ENCODE results near the gene LRP10.
A peak's percentile ranks its signal among the peaks of the same experiment; 100 is the strongest.

Gene LRP10

DNA sequence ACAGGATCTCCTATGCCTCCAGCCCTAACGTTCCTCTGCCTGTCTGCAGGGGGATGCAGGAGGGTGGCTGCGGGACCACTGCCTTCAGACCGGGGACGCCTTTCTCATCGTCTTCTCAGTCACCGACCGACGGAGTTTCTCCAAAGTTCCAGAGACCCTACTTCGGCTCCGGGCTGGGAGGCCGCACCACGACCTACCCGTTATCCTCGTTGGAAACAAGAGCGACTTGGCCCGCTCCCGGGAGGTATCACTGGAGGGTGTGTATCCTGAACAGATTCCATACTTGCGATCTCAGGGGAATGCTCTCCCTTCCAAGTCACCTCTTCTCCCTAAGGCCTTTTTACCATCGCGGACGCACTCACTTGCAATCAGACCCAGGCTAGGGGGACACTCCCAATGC lies 14.4 kb downstream of the LRP10 start:
- H4K20me1 ChIP-seq (ENCODE audit: low read depth, low read length): no peaks in the 10 kb centered on the region
- no peak overlapping the region for H3K27ac ChIP-seq (ENCODE audit: low read depth, low read length)
- peaks cover 24% of the 10 kb centered on the region for H3F3A ChIP-seq (ENCODE audit: insufficient read depth)
- TF ChIP-seq, protein P1, sequence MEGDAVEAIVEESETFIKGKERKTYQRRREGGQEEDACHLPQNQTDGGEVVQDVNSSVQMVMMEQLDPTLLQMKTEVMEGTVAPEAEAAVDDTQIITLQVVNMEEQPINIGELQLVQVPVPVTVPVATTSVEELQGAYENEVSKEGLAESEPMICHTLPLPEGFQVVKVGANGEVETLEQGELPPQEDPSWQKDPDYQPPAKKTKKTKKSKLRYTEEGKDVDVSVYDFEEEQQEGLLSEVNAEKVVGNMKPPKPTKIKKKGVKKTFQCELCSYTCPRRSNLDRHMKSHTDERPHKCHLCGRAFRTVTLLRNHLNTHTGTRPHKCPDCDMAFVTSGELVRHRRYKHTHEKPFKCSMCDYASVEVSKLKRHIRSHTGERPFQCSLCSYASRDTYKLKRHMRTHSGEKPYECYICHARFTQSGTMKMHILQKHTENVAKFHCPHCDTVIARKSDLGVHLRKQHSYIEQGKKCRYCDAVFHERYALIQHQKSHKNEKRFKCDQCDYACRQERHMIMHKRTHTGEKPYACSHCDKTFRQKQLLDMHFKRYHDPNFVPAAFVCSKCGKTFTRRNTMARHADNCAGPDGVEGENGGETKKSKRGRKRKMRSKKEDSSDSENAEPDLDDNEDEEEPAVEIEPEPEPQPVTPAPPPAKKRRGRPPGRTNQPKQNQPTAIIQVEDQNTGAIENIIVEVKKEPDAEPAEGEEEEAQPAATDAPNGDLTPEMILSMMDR (IDR thresholded peaks at IDR 0.05; ENCODE audit: insufficient read depth, low read length, poor library complexity, severe bottlenecking): no peak
- TF ChIP-seq EZH2phosphoT487 (conservative IDR thresholded peaks at IDR 0.05; ENCODE audit: low read length): no peak
- H3K36me3 ChIP-seq (ENCODE audit: low read length): no peaks in the 10 kb centered on the region
- H3K79me2 ChIP-seq (ENCODE audit: insufficient read depth, low read length): no peaks in the 10 kb centered on the region
- H3K9me2 ChIP-seq (replicated peaks; ENCODE audit: insufficient read depth, low read length): no peaks in the 10 kb centered on the region
- 0 out of 2 replicates have a peak overlapping the region, but pooled peaks have one; percentile 50 for H3K9ac ChIP-seq (ENCODE audit: low read length)
- no peak overlapping the region for H2AFZ ChIP-seq (ENCODE audit: low read depth, low read length, severe bottlenecking)
- no peaks in the 10 kb centered on the region for H3K27me3 ChIP-seq (ENCODE audit: low read length)
- peak overlapping the region; percentile 78 for H3K4me2 ChIP-seq (ENCODE audit: low read depth, low read length, poor library complexity, severe bottlenecking)
- H3K9me3 ChIP-seq (ENCODE audit: insufficient read depth, low read length): no peaks in the 10 kb centered on the region
- no peak overlapping the region for H3K4me3 ChIP-seq (ENCODE audit: insufficient read depth, low read length, poor library complexity, severe bottlenecking)

DNA sequence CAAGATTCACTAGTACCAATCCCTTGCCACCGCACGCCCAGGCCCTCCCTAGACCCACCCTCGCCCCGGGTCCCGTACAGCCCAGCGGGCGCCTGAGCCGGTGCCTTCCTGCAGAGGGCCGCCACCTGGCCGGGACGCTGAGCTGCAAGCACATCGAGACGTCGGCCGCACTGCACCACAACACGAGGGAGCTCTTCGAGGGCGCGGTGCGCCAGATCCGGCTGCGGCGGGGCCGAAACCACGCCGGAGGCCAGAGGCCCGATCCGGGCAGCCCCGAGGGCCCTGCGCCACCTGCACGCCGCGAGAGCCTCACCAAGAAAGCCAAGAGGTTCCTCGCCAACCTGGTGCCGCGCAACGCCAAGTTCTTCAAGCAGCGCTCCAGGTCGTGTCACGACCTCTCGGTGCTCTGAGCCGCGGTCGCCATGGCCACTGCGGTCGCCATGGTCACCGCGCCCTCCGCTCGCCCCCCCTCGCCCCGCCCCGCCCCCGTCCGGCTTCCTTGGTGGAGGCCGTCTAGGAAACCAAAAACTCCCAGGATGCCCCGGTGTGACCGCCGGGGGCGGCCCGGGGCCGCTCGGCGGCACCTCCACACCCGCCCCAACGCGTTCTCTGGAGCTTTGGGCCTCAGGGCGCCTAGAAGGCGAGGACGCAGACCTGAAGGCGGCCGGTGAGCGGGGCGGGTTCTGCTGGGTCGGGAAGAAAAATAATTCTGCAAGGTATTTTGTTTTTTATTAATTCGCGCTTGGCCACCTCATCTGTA lies 15.1 kb downstream of the LRP10 start:
- peak overlapping the region; percentile 52 for H3K4me3 ChIP-seq (ENCODE audit: insufficient read depth, low read length, poor library complexity, severe bottlenecking)

DNA sequence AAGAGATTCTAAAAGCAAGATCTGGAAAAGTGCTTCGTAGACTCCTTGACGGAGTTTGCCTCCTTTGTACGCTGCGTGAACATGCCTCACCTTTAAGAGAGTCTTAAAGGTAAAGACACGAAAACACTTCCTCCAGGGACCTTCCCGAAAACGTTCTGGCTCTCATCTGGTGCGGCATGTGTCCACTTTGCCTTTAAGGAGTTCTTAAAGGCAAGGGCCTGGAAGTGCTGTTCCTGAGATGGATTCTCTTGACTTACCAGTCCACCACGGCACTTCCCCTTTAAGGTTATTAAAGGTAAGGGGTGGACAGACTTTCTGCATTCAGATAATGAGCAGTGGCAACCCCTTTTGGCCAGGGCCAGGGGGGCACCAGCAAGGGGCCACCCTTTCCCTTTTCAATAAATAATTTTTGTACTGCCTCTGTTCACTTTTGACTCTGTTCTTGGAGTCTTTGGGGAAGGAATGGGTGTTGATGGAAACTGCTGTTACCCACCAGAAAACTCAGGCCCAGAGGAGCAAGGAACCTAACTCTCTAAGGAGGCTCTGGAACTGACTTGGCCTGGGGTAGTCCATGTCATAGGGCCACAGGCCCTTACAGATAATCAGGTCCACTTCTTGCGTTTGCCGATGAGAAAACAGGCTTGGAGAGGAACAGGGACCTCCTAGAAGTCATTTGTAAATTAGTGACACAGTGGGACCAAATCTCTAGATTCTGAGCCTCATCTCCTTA lies 15.9 kb downstream of the LRP10 start:
- H4K20me1 ChIP-seq (ENCODE audit: low read depth, low read length): no peaks in the 10 kb centered on the region
- H3K27ac ChIP-seq (ENCODE audit: low read depth, low read length): peak overlapping the region; percentile 86
- no peaks in the 10 kb centered on the region for H3K9me3 ChIP-seq (ENCODE audit: insufficient read depth, low read length)
- H3K9ac ChIP-seq (ENCODE audit: low read length): peak overlapping the region; percentile 50
- H3K9me2 ChIP-seq (replicated peaks; ENCODE audit: insufficient read depth, low read length): no peaks in the 10 kb centered on the region
- peaks cover 24% of the 10 kb centered on the region for H3F3A ChIP-seq (ENCODE audit: insufficient read depth)
- no peaks in the 10 kb centered on the region for H3K79me2 ChIP-seq (ENCODE audit: insufficient read depth, low read length)
- no peak for TF ChIP-seq EZH2phosphoT487 (conservative IDR thresholded peaks at IDR 0.05; ENCODE audit: low read length)
- TF ChIP-seq, protein P1 (IDR thresholded peaks at IDR 0.05; ENCODE audit: insufficient read depth, low read length, poor library complexity, severe bottlenecking): no peak
- H3K4me2 ChIP-seq (ENCODE audit: low read depth, low read length, poor library complexity, severe bottlenecking): peak overlapping the region; percentile 78
- H3K27me3 ChIP-seq (ENCODE audit: low read length): no peaks in the 10 kb centered on the region
- H2AFZ ChIP-seq (ENCODE audit: low read depth, low read length, severe bottlenecking): peak overlapping the region; percentile 69
- no peaks in the 10 kb centered on the region for H3K36me3 ChIP-seq (ENCODE audit: low read length)
- H3K4me3 ChIP-seq (ENCODE audit: insufficient read depth, low read length, poor library complexity, severe bottlenecking): peak overlapping the region; percentile 52

More for the DNA sequence above, 15.1 kb downstream of the LRP10 start:
- Histone ChIP-seq H3K9ac (ENCODE audit: low read length) (peak overlapping the region; percentile 50), H3K9me3 (ENCODE audit: insufficient read depth, low read length) (no peaks in the 10 kb centered on the region), H3K4me2 (ENCODE audit: low read depth, low read length, poor library complexity, severe bottlenecking) (peak overlapping the region; percentile 78), H3K9me2 (replicated peaks; ENCODE audit: insufficient read depth, low read length) (no peaks in the 10 kb centered on the region), H4K20me1 (ENCODE audit: low read depth, low read length) (no peaks in the 10 kb centered on the region), H3K27me3 (ENCODE audit: low read length) (no peaks in the 10 kb centered on the region), H3F3A (ENCODE audit: insufficient read depth) (peaks cover 24% of the 10 kb centered on the region), H3K36me3 (ENCODE audit: low read length) (no peaks in the 10 kb centered on the region), H2AFZ (ENCODE audit: low read depth, low read length, severe bottlenecking) (peak overlapping the region; percentile 69), H3K27ac (ENCODE audit: low read depth, low read length) (peak overlapping the region; percentile 86), H3K79me2 (ENCODE audit: insufficient read depth, low read length) (no peaks in the 10 kb centered on the region)
- TF ChIP-seq, protein P1 (IDR thresholded peaks at IDR 0.05; ENCODE audit: insufficient read depth, low read length, poor library complexity, severe bottlenecking): peak; percentile 20
- no peak for TF ChIP-seq EZH2phosphoT487 (conservative IDR thresholded peaks at IDR 0.05; ENCODE audit: low read length)
